DOHH2 (cell line): ENCODE data around the gene POLA1.

Experiments used
- EZH2phosphoT487 ChIP-seq: fragments of 200-600 bp; sonication (generic); IDR thresholded peaks from 2 replicates; pipeline ENCODE4 v1.6.1; 2017; ENCODE audit warnings: borderline replicate concordance, mild to moderate bottlenecking, antibody characterized with exemption, low read length, moderate library complexity, mixed read lengths
- TF ChIP-seq, protein P1 (sequence below): fragments of 200-600 bp; sonication (generic); IDR thresholded peaks from one replicate; pipeline ENCODE4 v1.5.1; 2014; ENCODE audit warnings: antibody characterized with exemption, mild to moderate bottlenecking, low read depth, low read length; ENCODE audit not compliant: poor library complexity, severe bottlenecking

- TF ChIP-seq, protein P1, sequence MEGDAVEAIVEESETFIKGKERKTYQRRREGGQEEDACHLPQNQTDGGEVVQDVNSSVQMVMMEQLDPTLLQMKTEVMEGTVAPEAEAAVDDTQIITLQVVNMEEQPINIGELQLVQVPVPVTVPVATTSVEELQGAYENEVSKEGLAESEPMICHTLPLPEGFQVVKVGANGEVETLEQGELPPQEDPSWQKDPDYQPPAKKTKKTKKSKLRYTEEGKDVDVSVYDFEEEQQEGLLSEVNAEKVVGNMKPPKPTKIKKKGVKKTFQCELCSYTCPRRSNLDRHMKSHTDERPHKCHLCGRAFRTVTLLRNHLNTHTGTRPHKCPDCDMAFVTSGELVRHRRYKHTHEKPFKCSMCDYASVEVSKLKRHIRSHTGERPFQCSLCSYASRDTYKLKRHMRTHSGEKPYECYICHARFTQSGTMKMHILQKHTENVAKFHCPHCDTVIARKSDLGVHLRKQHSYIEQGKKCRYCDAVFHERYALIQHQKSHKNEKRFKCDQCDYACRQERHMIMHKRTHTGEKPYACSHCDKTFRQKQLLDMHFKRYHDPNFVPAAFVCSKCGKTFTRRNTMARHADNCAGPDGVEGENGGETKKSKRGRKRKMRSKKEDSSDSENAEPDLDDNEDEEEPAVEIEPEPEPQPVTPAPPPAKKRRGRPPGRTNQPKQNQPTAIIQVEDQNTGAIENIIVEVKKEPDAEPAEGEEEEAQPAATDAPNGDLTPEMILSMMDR, result no peak
- TF ChIP-seq EZH2phosphoT487, result no peak
Observed at GRCh38 chrX:24877854-24878650, 184.3 kb downstream of the POLA1 start.
